Esophagus squamous epithelium (tissue), 4 donors: ENCODE data around the gene ABCF3.

Experiments
- CTCF ChIP-seq, 6 experiments: fragments of 450-650 bp in 4 of 6; fragments of 200-600 bp in 2 of 6; sonication (generic) in 2 of 6; IDR thresholded peaks; one replicate each; pipeline ENCODE4 v1.5.1; 2016 to 2019; ENCODE audit warnings: antibody characterized with exemption in 6 of 6, mild to moderate bottlenecking in 4 of 6, moderate library complexity in 4 of 6
- POLR2A ChIP-seq, 4 donors: fragments of 450-650 bp; IDR thresholded peaks; one replicate each; pipeline ENCODE4 v1.6.1; 2017; ENCODE audit warnings: antibody characterized with exemption in 4 of 4, mild to moderate bottlenecking in 4 of 4, moderate library complexity in 3 of 4

- no peak for TF ChIP-seq CTCF (IDR thresholded peaks at IDR 0.05)
- no peak for TF ChIP-seq POLR2A (IDR thresholded peaks at IDR 0.05)
Observed at GRCh38 chr3:184140436-184140835, 45.6 kb upstream of the ABCF3 start.
